ENCODE data around the gene DNMT3A. TPM values are rescaled to one million over a fixed set of nuclear protein-coding genes. Genes with fewer than 3 reads are reported as not detected.

DNMT3A gene
- total RNA-seq, 1 donor from 2014 or later: 113 TPM

- Mint-ChIP-seq H3K4me3 (no peak overlapping the region), H3K27ac (ENCODE audit: unreplicated experiment) (no peak overlapping the region), H3K36me3 (ENCODE audit: low read depth) (no peaks in the 10 kb centered on the region), H3K9me3 (no peaks in the 10 kb centered on the region), H3K4me1 (peaks cover 50% of the 10 kb centered on the region), H3K27me3 (ENCODE audit: low read depth) (no peaks in the 10 kb centered on the region)
- TF ChIP-seq, protein P1, sequence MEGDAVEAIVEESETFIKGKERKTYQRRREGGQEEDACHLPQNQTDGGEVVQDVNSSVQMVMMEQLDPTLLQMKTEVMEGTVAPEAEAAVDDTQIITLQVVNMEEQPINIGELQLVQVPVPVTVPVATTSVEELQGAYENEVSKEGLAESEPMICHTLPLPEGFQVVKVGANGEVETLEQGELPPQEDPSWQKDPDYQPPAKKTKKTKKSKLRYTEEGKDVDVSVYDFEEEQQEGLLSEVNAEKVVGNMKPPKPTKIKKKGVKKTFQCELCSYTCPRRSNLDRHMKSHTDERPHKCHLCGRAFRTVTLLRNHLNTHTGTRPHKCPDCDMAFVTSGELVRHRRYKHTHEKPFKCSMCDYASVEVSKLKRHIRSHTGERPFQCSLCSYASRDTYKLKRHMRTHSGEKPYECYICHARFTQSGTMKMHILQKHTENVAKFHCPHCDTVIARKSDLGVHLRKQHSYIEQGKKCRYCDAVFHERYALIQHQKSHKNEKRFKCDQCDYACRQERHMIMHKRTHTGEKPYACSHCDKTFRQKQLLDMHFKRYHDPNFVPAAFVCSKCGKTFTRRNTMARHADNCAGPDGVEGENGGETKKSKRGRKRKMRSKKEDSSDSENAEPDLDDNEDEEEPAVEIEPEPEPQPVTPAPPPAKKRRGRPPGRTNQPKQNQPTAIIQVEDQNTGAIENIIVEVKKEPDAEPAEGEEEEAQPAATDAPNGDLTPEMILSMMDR (conservative IDR thresholded peaks at IDR 0.05): no peak
- DNase-seq (ENCODE audit: low read depth, low spot score): no peak
Measured at GRCh38 chr2:25262288-25262687, 79.4 kb downstream of the DNMT3A start.

DNA sequence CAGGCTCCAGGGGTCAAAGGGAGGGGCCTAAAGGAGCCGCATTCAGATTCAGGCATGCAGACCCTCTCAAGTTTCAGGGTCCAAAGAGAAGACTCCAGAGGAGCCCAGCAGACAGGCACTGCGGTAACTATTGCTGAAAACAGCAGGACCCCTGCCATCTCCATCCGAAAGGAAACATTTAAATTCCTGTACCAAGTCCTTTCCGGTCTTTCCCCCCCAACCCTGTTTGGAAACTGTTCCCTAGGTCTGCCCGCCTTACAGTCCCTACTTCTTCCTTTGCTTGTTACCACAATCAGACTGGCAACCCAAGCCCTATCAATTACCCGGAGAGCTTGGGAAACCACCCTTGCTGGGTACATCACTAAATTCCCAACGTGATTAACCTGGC is 82.0 kb downstream of the DNMT3A start:
- Mint-ChIP-seq H3K36me3 (ENCODE audit: low read depth) (peaks cover 5% of the 10 kb centered on the region), H3K4me1 (peaks cover 63% of the 10 kb centered on the region), H3K4me3 (peak overlapping the region; percentile 21), H3K9me3 (no peaks in the 10 kb centered on the region), H3K27me3 (ENCODE audit: low read depth) (no peaks in the 10 kb centered on the region), H3K27ac (ENCODE audit: unreplicated experiment) (no peak overlapping the region)
- TF ChIP-seq, protein P1 (conservative IDR thresholded peaks at IDR 0.05): no peak
- DNase-seq (ENCODE audit: low read depth, low spot score): no peak

GRCh38 chr2:25258847-25259736 is 82.6 kb downstream of the DNMT3A start:
- Mint-ChIP-seq H3K9me3 (no peaks in the 10 kb centered on the region), H3K36me3 (ENCODE audit: low read depth) (peaks cover 10% of the 10 kb centered on the region), H3K4me1 (peaks cover 63% of the 10 kb centered on the region), H3K4me3 (no peak overlapping the region), H3K27me3 (ENCODE audit: low read depth) (no peaks in the 10 kb centered on the region), H3K27ac (ENCODE audit: unreplicated experiment) (no peak overlapping the region)
- TF ChIP-seq, protein P1 (conservative IDR thresholded peaks at IDR 0.05): no peak
- DNase-seq (ENCODE audit: low read depth, low spot score): no peak

DNA sequence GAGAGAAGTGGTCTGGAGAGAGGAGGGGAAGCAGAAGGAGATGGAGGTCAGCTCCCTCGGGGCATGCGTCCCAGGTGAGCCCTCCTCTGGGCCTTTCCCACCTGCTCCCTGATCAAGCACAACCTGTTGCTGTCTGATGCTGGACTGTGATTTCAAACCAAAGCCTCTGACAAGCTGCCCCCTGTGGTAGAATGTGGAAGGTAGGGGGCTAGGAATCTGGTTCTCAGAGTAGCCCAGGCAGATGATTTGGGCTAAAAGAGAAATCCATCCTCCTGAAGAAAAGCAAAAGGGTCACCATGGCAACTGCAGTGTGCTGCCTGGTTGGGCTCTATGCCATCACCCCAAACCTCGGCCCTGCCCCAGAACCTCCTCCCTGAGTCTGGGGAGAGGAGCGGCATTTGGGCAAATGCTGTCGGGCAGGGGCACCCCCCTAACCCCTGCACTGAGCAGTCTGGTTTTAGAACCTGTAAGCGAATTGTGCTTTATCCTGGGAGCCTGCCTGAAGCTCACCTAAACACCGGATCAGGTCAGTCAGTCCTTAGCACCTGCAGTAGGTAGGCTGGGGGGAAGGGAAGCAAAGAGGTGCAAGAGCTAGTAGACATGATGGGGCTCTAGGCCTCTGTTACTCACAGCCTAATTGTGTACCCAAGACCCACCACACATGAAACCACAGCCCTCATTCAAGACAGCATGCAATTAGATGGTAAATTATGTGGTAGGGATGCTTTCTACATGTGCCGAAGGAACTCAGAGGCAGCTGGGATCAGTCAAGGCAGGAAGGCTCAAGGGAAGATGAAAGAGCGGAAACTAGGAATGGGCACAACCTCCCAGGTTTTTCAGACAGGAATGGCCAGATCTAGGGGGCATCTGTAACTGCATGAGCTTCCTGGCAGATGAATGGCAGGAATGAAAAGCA is 83.5 kb downstream of the DNMT3A start:
- no peaks in the 10 kb centered on the region for H3K9me3 Mint-ChIP-seq
- no peak for DNase-seq (ENCODE audit: low read depth, low spot score)
- peaks cover 10% of the 10 kb centered on the region for H3K36me3 Mint-ChIP-seq (ENCODE audit: low read depth)
- peaks cover 58% of the 10 kb centered on the region for H3K4me1 Mint-ChIP-seq
- H3K4me3 Mint-ChIP-seq: no peak overlapping the region
- no peaks in the 10 kb centered on the region for H3K27me3 Mint-ChIP-seq (ENCODE audit: low read depth)
- TF ChIP-seq, protein P1 (conservative IDR thresholded peaks at IDR 0.05): no peak
- H3K27ac Mint-ChIP-seq (ENCODE audit: unreplicated experiment): no peak overlapping the region

GRCh38 chr2:25257032-25257552 is 84.6 kb downstream of the DNMT3A start:
- peak overlapping the region; percentile 8 for H3K4me3 Mint-ChIP-seq
- no peak for DNase-seq (ENCODE audit: low read depth, low spot score)
- H3K4me1 Mint-ChIP-seq: peaks cover 58% of the 10 kb centered on the region
- H3K36me3 Mint-ChIP-seq (ENCODE audit: low read depth): peaks cover 10% of the 10 kb centered on the region
- H3K9me3 Mint-ChIP-seq: no peaks in the 10 kb centered on the region
- no peaks in the 10 kb centered on the region for H3K27me3 Mint-ChIP-seq (ENCODE audit: low read depth)
- TF ChIP-seq, protein P1 (conservative IDR thresholded peaks at IDR 0.05): no peak
- H3K27ac Mint-ChIP-seq (ENCODE audit: unreplicated experiment): peak overlapping the region; percentile 92
